SK-N-SH (cell line): ENCODE data around the gene PPIP5K1. TPM values are rescaled to one million over a fixed set of nuclear protein-coding genes. Genes with fewer than 3 reads are reported as not detected.

Source experiments
- CTCF ChIA-PET: fragments of 300-600, 350-600 bp; formaldehyde crosslinking; extraction: SDS; loops from one replicate; lab custom pipeline; 2021; lab: Yijun Ruan, JAX
- POLR2A ChIA-PET: fragments of 350-600 bp; sonication (Branson Sonifier 250); formaldehyde crosslinking; extraction: SDS; loops from one replicate; lab custom pipeline; 2020; ENCODE audit warnings: antibody characterized with exemption, inconsistent platforms; lab: Yijun Ruan, JAX
- DNase-seq: peaks from one replicate; pipeline ENCODE4 v3.0.0; 2012
- H2AFZ ChIP-seq: fragments of 200-600 bp; sonication (generic); 2 replicates; pipeline ENCODE4 v1.8.1; 2016; ENCODE audit warnings: antibody characterized with exemption, mild to moderate bottlenecking, low read depth
- H3F3A ChIP-seq: fragments of 200-600 bp; sonication (generic); replicated peaks from 2 replicates; pipeline ENCODE3; 2016; ENCODE audit warnings: antibody characterized with exemption, mild to moderate bottlenecking; ENCODE audit not compliant: insufficient read depth
- H3K27ac ChIP-seq, 2 experiments: fragments of 200-500 bp in 1 of 2; fragments of 200-600 bp in 1 of 2; sonication (Bioruptor generic) in 1 of 2; sonication (generic), shearing (Covaris generic) in 1 of 2; 2 replicates each; pipeline versions ENCODE4 v1.5.1 to v1.6.1; 2014 to 2016; ENCODE audit warnings: low read depth in 2 of 2, inconsistent platforms in 1 of 2, low read length in 1 of 2, mild to moderate bottlenecking in 1 of 2, mixed read lengths in 1 of 2
- H3K27me3 ChIP-seq: fragments of 200-600 bp; sonication (generic), shearing (Covaris generic); 2 replicates; pipeline ENCODE4 v1.6.1; 2016; ENCODE audit warnings: mixed run types; ENCODE audit not compliant: insufficient read depth
- H3K36me3 ChIP-seq, 2 experiments: fragments of 200-500 bp in 1 of 2; fragments of 200-600 bp in 1 of 2; sonication (Bioruptor generic) in 1 of 2; sonication (generic) in 1 of 2; replicated peaks in 1 of 2; 2 replicates each; pipeline versions ENCODE3 to v1.5.1; 2014 to 2016; ENCODE audit warnings: low read length in 1 of 2, mild to moderate bottlenecking in 1 of 2; ENCODE audit not compliant: insufficient read depth in 2 of 2, control insufficient read depth in 1 of 2
- H3K4me1 ChIP-seq, 2 experiments: fragments of 200-500 bp in 1 of 2; fragments of 200-600 bp in 1 of 2; sonication (Bioruptor generic) in 1 of 2; sonication (generic), shearing (Covaris generic) in 1 of 2; 2 replicates each; pipeline versions ENCODE4 v1.5.1 to v1.6.1; 2014 to 2016; ENCODE audit warnings: low read depth in 1 of 2, low read length in 1 of 2, mixed run types in 1 of 2; ENCODE audit not compliant: insufficient read depth in 2 of 2, control insufficient read depth in 1 of 2
- H3K4me2 ChIP-seq: fragments of 200-600 bp; sonication (generic), shearing (Covaris generic); 2 replicates; pipeline ENCODE4 v1.6.1; 2017; ENCODE audit warnings: mixed run types
- H3K4me3 ChIP-seq, 2 experiments: fragments of 200-500 bp in 1 of 2; fragments of 200-600 bp in 1 of 2; sonication (Bioruptor generic) in 1 of 2; sonication (generic), shearing (Covaris generic) in 1 of 2; 2 replicates each; pipeline versions ENCODE4 v1.5.1 to v1.8.1; 2014 to 2016; ENCODE audit warnings: low read depth in 2 of 2, inconsistent platforms in 1 of 2, low read length in 1 of 2, mild to moderate bottlenecking in 1 of 2, mixed read lengths in 1 of 2, moderate library complexity in 1 of 2
- H3K79me2 ChIP-seq: fragments of 200-600 bp; sonication (generic); 2 replicates; pipeline ENCODE4 v1.8.1; 2017; ENCODE audit warnings: mild to moderate bottlenecking; ENCODE audit not compliant: insufficient read depth
- H3K9ac ChIP-seq: fragments of 200-600 bp; sonication (generic); 2 replicates; pipeline ENCODE4 v1.6.1; 2017; ENCODE audit warnings: mixed run types
- H3K9me2 ChIP-seq: fragments of 200-600 bp; sonication (generic); 2 replicates; pipeline ENCODE4 v1.6.1; 2017; ENCODE audit warnings: mixed run types
- H3K9me3 ChIP-seq: fragments of 200-600 bp; sonication (generic); 2 replicates; pipeline ENCODE4 v1.6.1; 2017; ENCODE audit warnings: mixed run types, mild to moderate bottlenecking, moderate library complexity
- H4K20me1 ChIP-seq: fragments of 200-600 bp; sonication (generic); 2 replicates; pipeline ENCODE4 v1.6.1; 2017; ENCODE audit warnings: mild to moderate bottlenecking, mixed run types; ENCODE audit not compliant: insufficient read depth
- ELF1 ChIP-seq: IDR thresholded peaks from 2 replicates; pipeline ENCODE4 v1.4.0; 2012
- FOSL2 ChIP-seq: IDR thresholded peaks from 2 replicates; pipeline ENCODE4 v1.4.0; 2012; ENCODE audit warnings: low read depth, mild to moderate bottlenecking, moderate library complexity, borderline replicate concordance
- FOXM1 ChIP-seq: IDR thresholded peaks from 2 replicates; pipeline ENCODE4 v1.4.0; 2012; ENCODE audit warnings: low read depth, mild to moderate bottlenecking
- JUND ChIP-seq: IDR thresholded peaks from 2 replicates; pipeline ENCODE4 v1.4.0; 2012
- MEF2A ChIP-seq: IDR thresholded peaks from 2 replicates; pipeline ENCODE4 v1.4.0; 2012; ENCODE audit warnings: low read depth, borderline replicate concordance
- MXI1 ChIP-seq: IDR thresholded peaks from 2 replicates; pipeline ENCODE4 v1.6.1; 2012; ENCODE audit warnings: mild to moderate bottlenecking, low read depth, low read length, improper control_type of control experiment
- NRF1 ChIP-seq: IDR thresholded peaks from 2 replicates; pipeline ENCODE4 v1.6.1; 2012; ENCODE audit warnings: low read depth, mild to moderate bottlenecking, low read length
- POLR2AphosphoS5 ChIP-seq: IDR thresholded peaks from 2 replicates; pipeline ENCODE4 v1.6.1; 2012; ENCODE audit warnings: low read depth, low read length
- RCOR1 ChIP-seq: fragments of 150-350 bp; IDR thresholded peaks from 2 replicates; pipeline ENCODE4 v1.6.1; 2017; ENCODE audit warnings: antibody characterized with exemption, low read length
- RXRA ChIP-seq: IDR thresholded peaks from 2 replicates; pipeline ENCODE4 v1.4.0; 2012; ENCODE audit warnings: low read depth, mild to moderate bottlenecking, borderline replicate concordance
- SIN3A ChIP-seq: IDR thresholded peaks from 2 replicates; pipeline ENCODE4 v1.6.1; 2012; ENCODE audit warnings: low read depth, mild to moderate bottlenecking, low read length, moderate library complexity, borderline replicate concordance
- TCF12 ChIP-seq: IDR thresholded peaks from 2 replicates; pipeline ENCODE4 v1.4.0; 2012
- TEAD4 ChIP-seq: IDR thresholded peaks from 2 replicates; pipeline ENCODE4 v1.4.0; 2012; ENCODE audit warnings: mild to moderate bottlenecking, borderline replicate concordance; ENCODE audit not compliant: insufficient read depth
- WGBS: methylation state at CpG from one replicate; pipeline ENCODE4 v1.1.6; 2017; ENCODE audit warnings: low lambda C conversion rate; 5-methylcytosine and 5-hydroxymethylcytosine counted together
- polyA plus RNA-seq, 3 experiments: library from polyadenylated mRNA; depleted of rRNA; stranded (reverse); fragments of >200 nt; gene quantifications; 2 replicates each; pipeline ENCODE4 v1.2.3, GENCODE V29; 2012
- TF ChIP-seq, protein P1 (sequence below): fragments of 200-600 bp; sonication (generic); IDR thresholded peaks from 2 replicates; pipeline ENCODE4 v1.6.1; 2017; ENCODE audit warnings: antibody characterized with exemption, mild to moderate bottlenecking, moderate library complexity
- TF ChIP-seq, protein P2 (sequence below): IDR thresholded peaks from 2 replicates; pipeline ENCODE4 v1.6.1; 2012; ENCODE audit warnings: mild to moderate bottlenecking, low read depth, low read length, moderate library complexity

Gene PPIP5K1
- polyA plus RNA-seq, 1 of the 3 experiments (the other 2 are of a cell fraction), result 28.5 TPM

DNA sequence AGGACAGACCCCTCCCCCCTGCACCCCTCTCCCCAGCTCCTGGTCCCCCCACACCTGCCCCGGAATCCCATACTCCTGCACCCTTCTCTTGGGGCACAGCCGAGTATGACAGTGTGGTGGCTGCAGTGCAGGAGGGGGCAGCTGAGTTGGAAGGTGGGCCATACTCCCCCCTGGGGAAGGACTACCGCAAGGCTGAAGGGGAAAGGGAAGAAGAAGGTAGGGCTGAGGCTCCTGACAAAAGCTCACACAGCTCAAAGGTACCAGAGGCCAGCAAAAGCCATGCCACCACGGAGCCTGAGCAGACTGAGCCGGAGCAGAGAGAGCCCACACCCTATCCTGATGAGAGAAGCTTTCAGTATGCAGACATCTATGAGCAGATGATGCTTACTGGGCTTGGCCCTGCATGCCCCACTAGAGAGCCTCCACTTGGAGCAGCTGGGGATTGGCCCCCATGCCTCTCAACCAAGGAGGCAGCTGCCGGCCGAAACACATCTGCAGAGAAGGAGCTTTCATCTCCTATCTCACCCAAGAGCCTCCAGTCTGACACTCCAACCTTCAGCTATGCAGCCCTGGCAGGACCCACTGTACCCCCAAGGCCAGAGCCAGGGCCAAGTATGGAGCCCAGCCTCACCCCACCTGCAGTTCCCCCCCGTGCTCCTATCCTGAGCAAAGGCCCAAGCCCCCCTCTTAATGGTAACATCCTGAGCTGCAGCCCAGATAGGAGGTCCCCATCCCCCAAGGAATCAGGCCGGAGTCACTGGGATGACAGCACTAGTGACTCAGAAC lies 62.8 kb downstream of the PPIP5K1 start:
- H3K4me3 ChIP-seq, result no peak overlapping the region
- no peaks in the 10 kb centered on the region for H4K20me1 ChIP-seq
- peaks cover 3 to 34% of the 10 kb centered on the region in 2 experiments for H3K36me3 ChIP-seq
- H3K79me2 ChIP-seq, result no peaks in the 10 kb centered on the region
- no peak overlapping the region for H3K27ac ChIP-seq
- DNase-seq, result no peak
- no peaks in the 10 kb centered on the region for H3K4me1 ChIP-seq
- no peak overlapping the region for H3K9ac ChIP-seq
- H3K4me2 ChIP-seq, result no peak overlapping the region
- H2AFZ ChIP-seq, result no peak overlapping the region
- CTCF ChIA-PET, result interaction anchor here (1.3 to 2.1 kb wide), 2 partner anchors 9 to 13 kb away, joined by 5 to 9 read pairs; no protein-coding TSS in a partner anchor
- WGBS, result 80% methylated on average over 6 of the region's 9 CpGs
- no peaks in the 10 kb centered on the region for H3K9me2 ChIP-seq
- POLR2A ChIA-PET, result interaction anchor here (1.4 kb wide), 1 partner anchor 16 kb away, joined by 4 read pairs; no protein-coding TSS in a partner anchor
- TF ChIP-seq, protein P1, sequence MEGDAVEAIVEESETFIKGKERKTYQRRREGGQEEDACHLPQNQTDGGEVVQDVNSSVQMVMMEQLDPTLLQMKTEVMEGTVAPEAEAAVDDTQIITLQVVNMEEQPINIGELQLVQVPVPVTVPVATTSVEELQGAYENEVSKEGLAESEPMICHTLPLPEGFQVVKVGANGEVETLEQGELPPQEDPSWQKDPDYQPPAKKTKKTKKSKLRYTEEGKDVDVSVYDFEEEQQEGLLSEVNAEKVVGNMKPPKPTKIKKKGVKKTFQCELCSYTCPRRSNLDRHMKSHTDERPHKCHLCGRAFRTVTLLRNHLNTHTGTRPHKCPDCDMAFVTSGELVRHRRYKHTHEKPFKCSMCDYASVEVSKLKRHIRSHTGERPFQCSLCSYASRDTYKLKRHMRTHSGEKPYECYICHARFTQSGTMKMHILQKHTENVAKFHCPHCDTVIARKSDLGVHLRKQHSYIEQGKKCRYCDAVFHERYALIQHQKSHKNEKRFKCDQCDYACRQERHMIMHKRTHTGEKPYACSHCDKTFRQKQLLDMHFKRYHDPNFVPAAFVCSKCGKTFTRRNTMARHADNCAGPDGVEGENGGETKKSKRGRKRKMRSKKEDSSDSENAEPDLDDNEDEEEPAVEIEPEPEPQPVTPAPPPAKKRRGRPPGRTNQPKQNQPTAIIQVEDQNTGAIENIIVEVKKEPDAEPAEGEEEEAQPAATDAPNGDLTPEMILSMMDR, result no peak
- TF ChIP-seq FOSL2, result no peak
- TF ChIP-seq MXI1, result no peak
- TF ChIP-seq MEF2A, result no peak
- TF ChIP-seq, protein P2, sequence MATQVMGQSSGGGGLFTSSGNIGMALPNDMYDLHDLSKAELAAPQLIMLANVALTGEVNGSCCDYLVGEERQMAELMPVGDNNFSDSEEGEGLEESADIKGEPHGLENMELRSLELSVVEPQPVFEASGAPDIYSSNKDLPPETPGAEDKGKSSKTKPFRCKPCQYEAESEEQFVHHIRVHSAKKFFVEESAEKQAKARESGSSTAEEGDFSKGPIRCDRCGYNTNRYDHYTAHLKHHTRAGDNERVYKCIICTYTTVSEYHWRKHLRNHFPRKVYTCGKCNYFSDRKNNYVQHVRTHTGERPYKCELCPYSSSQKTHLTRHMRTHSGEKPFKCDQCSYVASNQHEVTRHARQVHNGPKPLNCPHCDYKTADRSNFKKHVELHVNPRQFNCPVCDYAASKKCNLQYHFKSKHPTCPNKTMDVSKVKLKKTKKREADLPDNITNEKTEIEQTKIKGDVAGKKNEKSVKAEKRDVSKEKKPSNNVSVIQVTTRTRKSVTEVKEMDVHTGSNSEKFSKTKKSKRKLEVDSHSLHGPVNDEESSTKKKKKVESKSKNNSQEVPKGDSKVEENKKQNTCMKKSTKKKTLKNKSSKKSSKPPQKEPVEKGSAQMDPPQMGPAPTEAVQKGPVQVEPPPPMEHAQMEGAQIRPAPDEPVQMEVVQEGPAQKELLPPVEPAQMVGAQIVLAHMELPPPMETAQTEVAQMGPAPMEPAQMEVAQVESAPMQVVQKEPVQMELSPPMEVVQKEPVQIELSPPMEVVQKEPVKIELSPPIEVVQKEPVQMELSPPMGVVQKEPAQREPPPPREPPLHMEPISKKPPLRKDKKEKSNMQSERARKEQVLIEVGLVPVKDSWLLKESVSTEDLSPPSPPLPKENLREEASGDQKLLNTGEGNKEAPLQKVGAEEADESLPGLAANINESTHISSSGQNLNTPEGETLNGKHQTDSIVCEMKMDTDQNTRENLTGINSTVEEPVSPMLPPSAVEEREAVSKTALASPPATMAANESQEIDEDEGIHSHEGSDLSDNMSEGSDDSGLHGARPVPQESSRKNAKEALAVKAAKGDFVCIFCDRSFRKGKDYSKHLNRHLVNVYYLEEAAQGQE, result no peak
- TF ChIP-seq TEAD4, result no peak
- TF ChIP-seq POLR2AphosphoS5, result no peak
- no peak for TF ChIP-seq RXRA
- TF ChIP-seq SIN3A, result no peak
- no peak for TF ChIP-seq JUND
- no peak for TF ChIP-seq TCF12
- TF ChIP-seq FOXM1, result no peak
- no peak for TF ChIP-seq ELF1
- no peak for TF ChIP-seq RCOR1
- no peak for TF ChIP-seq NRF1
- no peaks in the 10 kb centered on the region for H3K27me3 ChIP-seq
- no peaks in the 10 kb centered on the region for H3K9me3 ChIP-seq
- H3F3A ChIP-seq, result no peaks in the 10 kb centered on the region
